Lower leg skin (tissue), 4 donors: ENCODE results near the gene TMEM131L. TPM values are rescaled to one million over a fixed set of nuclear protein-coding genes. Genes with fewer than 3 reads are reported as not detected.
A peak's percentile ranks its signal among the peaks of the same experiment; 100 is the strongest.

ENCODE experiments used
- DNase-seq, 2 donors: peaks; one replicate each; pipeline ENCODE4 v3.0.0-alpha.2; 2019; ENCODE audit warnings: low spot score in 2 of 2
- H3K4me3 ChIP-seq: fragments of 200-600 bp; sonication (generic); 2 replicates; pipeline ENCODE4 v1.5.1; 2017; ENCODE audit warnings: mild to moderate bottlenecking, low read depth; ENCODE audit not compliant: poor library complexity, severe bottlenecking
- CTCF ChIP-seq, 3 donors: fragments of 450-650 bp; IDR thresholded peaks; one replicate each; pipeline ENCODE4 v1.5.1; 2016; ENCODE audit warnings: antibody characterized with exemption in 3 of 3, mild to moderate bottlenecking in 3 of 3, moderate library complexity in 2 of 3
- POLR2A ChIP-seq, 2 donors: fragments of 450-650 bp; IDR thresholded peaks; one replicate each; pipeline ENCODE4 v1.6.1; 2016 to 2017; ENCODE audit warnings: antibody characterized with exemption in 2 of 2, mild to moderate bottlenecking in 1 of 2, moderate library complexity in 1 of 2
- WGBS, 2 donors: methylation state at CpG; one replicate each; pipeline ENCODE4 v1.1.5; 2018; 5-methylcytosine and 5-hydroxymethylcytosine counted together
- intact Hi-C: fragments of 100-400 bp; cut with DNase I; formaldehyde crosslinking; loops from one replicate; pipeline ENCODE4 v1.15.0; 2023; ENCODE audit warnings: low total_unique reads
- total RNA-seq, 4 donors: library from RNA; depleted of rRNA; stranded (reverse); fragments of >200 nt; gene quantifications; one replicate each; pipeline ENCODE4 v1.1.0, GENCODE V29; 2016

TMEM131L gene
- total RNA-seq, 4 donors from 2014 or later = 8.3 to 15.9 (median 12.1) TPM

- intact Hi-C loops = no loop called here
- 51 to 59% methylated on average over 14 of the region's 14 CpGs for WGBS, 2 donors
- DNase-seq = peak in 1 of 2 donors; percentile 64
- no peak overlapping the region for H3K4me3 ChIP-seq
- TF ChIP-seq POLR2A (IDR thresholded peaks at IDR 0.05) (no peak), CTCF (IDR thresholded peaks at IDR 0.05) (no peak)
Observed at GRCh38 chr4:153486281-153487151, 20.4 kb downstream of the TMEM131L start.

GRCh38 chr4:153488006-153488891, 22.1 kb downstream of the TMEM131L start:
- intact Hi-C loops = no loop called here
- DNase-seq = no peak
- 20 to 45% methylated on average over 24 of the region's 24 CpGs for WGBS, 2 donors
- TF ChIP-seq CTCF (IDR thresholded peaks at IDR 0.05) (no peak), POLR2A (IDR thresholded peaks at IDR 0.05) (no peak)
- no peak overlapping the region for H3K4me3 ChIP-seq

GRCh38 chr4:153489856-153490558, 23.8 kb downstream of the TMEM131L start:
- TF ChIP-seq CTCF (IDR thresholded peaks at IDR 0.05) = no peak
- TF ChIP-seq POLR2A (IDR thresholded peaks at IDR 0.05) = no peak
- no peak overlapping the region for H3K4me3 ChIP-seq
- DNase-seq = no peak
- WGBS, 2 donors = 81 to 85% methylated on average over 7 of the region's 7 CpGs
- intact Hi-C loops = no loop called here

GRCh38 chr4:153490985-153491483, 24.9 kb downstream of the TMEM131L start:
- DNase-seq = no peak
- no peak overlapping the region for H3K4me3 ChIP-seq
- 89 to 94% methylated on average over 8 of the region's 8 CpGs for WGBS, 2 donors
- TF ChIP-seq POLR2A (IDR thresholded peaks at IDR 0.05) (no peak), CTCF (IDR thresholded peaks at IDR 0.05) (no peak)
- intact Hi-C loops = no loop called here

- DNase-seq = no peak
- intact Hi-C loops = no loop called here
- WGBS, 2 donors = 85 to 87% methylated on average over 10 of the region's 10 CpGs
- TF ChIP-seq CTCF (IDR thresholded peaks at IDR 0.05) (no peak), POLR2A (IDR thresholded peaks at IDR 0.05) (no peak)
- H3K4me3 ChIP-seq = no peak overlapping the region
Observed at GRCh38 chr4:153494562-153494961, 28.4 kb downstream of the TMEM131L start.
